Body of pancreas (tissue), 4 donors: Measurements from ENCODE around the gene TMEM132C.

Experiments used
- POLR2A ChIP-seq, 3 donors: fragments of 450-650 bp; IDR thresholded peaks; one replicate each; pipeline ENCODE4 v1.6.1; 2016; ENCODE audit warnings: antibody characterized with exemption in 3 of 3, mild to moderate bottlenecking in 2 of 3
- TF ChIP-seq, protein P1 (sequence below), 7 experiments: fragments of 450-650 bp in 4 of 7; fragments of 200-600 bp in 3 of 7; sonication (generic) in 3 of 7; IDR thresholded peaks; one replicate each; pipeline ENCODE4 v1.5.1; 2016 to 2019; ENCODE audit warnings: antibody characterized with exemption in 7 of 7

GRCh38 chr12:128661226-128661569 lies 394.2 kb downstream of the TMEM132C start:
- TF ChIP-seq, protein P1, sequence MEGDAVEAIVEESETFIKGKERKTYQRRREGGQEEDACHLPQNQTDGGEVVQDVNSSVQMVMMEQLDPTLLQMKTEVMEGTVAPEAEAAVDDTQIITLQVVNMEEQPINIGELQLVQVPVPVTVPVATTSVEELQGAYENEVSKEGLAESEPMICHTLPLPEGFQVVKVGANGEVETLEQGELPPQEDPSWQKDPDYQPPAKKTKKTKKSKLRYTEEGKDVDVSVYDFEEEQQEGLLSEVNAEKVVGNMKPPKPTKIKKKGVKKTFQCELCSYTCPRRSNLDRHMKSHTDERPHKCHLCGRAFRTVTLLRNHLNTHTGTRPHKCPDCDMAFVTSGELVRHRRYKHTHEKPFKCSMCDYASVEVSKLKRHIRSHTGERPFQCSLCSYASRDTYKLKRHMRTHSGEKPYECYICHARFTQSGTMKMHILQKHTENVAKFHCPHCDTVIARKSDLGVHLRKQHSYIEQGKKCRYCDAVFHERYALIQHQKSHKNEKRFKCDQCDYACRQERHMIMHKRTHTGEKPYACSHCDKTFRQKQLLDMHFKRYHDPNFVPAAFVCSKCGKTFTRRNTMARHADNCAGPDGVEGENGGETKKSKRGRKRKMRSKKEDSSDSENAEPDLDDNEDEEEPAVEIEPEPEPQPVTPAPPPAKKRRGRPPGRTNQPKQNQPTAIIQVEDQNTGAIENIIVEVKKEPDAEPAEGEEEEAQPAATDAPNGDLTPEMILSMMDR (IDR thresholded peaks at IDR 0.05): no peak
- no peak for TF ChIP-seq POLR2A (IDR thresholded peaks at IDR 0.05)
